ENCODE measurements around the gene ACBD6.

DNA sequence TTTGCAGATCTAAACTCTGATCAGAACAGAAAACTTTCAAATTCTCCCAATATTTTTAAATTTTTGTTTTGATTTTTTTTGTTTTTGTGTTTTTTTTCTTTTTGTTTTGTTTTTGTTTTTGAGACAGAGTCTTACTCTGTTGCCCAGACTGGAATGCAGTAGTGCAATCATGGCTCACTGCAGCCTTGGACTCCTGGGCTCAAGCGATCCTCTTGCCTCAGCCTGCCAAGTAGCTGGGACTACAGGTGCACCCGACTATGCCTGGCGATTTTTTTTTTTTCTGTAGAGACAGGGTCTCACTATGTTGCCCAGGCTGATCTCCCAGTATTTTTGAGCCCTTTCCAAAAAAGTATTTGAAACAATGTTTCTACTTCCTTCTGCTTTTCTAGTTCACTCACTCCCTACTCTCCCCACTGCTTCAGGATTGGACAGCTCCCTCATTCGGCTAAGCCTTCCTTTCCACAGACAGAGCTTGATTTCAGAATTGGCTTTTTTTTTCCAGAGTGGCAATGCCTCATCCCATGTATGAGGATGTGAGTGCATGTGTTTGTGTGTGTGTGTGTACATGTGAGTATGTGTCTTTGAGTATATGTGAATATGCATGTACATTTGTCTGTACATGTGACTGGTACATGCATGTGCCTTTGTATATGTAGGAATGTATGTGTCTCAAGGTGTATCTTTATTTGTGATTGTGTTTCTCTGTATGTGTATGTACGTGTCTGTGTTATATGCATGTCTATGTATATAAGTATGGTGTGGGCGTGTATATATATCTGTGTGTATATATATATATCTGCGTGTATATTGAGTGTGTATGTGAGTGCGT is 260.4 kb downstream of the ACBD6 start:
- TF ChIP-seq POLR2A (IDR thresholded peaks at IDR 0.05) = no peak
- TF ChIP-seq, protein P1, sequence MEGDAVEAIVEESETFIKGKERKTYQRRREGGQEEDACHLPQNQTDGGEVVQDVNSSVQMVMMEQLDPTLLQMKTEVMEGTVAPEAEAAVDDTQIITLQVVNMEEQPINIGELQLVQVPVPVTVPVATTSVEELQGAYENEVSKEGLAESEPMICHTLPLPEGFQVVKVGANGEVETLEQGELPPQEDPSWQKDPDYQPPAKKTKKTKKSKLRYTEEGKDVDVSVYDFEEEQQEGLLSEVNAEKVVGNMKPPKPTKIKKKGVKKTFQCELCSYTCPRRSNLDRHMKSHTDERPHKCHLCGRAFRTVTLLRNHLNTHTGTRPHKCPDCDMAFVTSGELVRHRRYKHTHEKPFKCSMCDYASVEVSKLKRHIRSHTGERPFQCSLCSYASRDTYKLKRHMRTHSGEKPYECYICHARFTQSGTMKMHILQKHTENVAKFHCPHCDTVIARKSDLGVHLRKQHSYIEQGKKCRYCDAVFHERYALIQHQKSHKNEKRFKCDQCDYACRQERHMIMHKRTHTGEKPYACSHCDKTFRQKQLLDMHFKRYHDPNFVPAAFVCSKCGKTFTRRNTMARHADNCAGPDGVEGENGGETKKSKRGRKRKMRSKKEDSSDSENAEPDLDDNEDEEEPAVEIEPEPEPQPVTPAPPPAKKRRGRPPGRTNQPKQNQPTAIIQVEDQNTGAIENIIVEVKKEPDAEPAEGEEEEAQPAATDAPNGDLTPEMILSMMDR (IDR thresholded peaks at IDR 0.05) = no peak

All from vagina (tissue), 2 donors.